Measurements from ENCODE around the gene TRIP11. TPM values are rescaled to one million over a fixed set of nuclear protein-coding genes. Genes with fewer than 3 reads are reported as not detected.

The TRIP11 gene
- total RNA-seq, 1 donor from 2014 or later, result 50.5 TPM

GRCh38 chr14:91964011-91964410 lies 75.8 kb downstream of the TRIP11 start:
- Mint-ChIP-seq H3K4me1 (ENCODE audit: low read depth, unreplicated experiment) (no peaks in the 10 kb centered on the region), H3K9me3 (ENCODE audit: unreplicated experiment) (no peaks in the 10 kb centered on the region), H3K36me3 (ENCODE audit: low read depth, unreplicated experiment) (peaks cover 2% of the 10 kb centered on the region), H3K27me3 (ENCODE audit: low read depth, unreplicated experiment) (no peaks in the 10 kb centered on the region), H3K27ac (ENCODE audit: unreplicated experiment) (no peak overlapping the region), H3K4me3 (ENCODE audit: unreplicated experiment) (no peak overlapping the region)
- Histone ChIP-seq H3K4me2 (ENCODE audit: low read length) (no peak overlapping the region), H3K4me1 (ENCODE audit: insufficient read depth, low read length) (no peaks in the 10 kb centered on the region), H3K9ac (ENCODE audit: low read length) (no peak overlapping the region), H3K36me3 (ENCODE audit: insufficient read depth, low read length) (peaks cover 3% of the 10 kb centered on the region), H3K27me3 (ENCODE audit: insufficient read depth, low read length) (no peaks in the 10 kb centered on the region), H4K20me1 (ENCODE audit: insufficient read depth, low read length) (no peaks in the 10 kb centered on the region), H3K27ac (ENCODE audit: low read depth, low read length) (no peak overlapping the region), H2AFZ (ENCODE audit: low read depth, low read length) (no peak overlapping the region), H3K79me2 (ENCODE audit: insufficient read depth, low read length) (no peaks in the 10 kb centered on the region), H3K4me3 (ENCODE audit: insufficient read depth, low read depth, low read length) (no peak overlapping the region), H3K9me3 (ENCODE audit: insufficient read depth, low read depth, low read length) (no peaks in the 10 kb centered on the region)
- DNase-seq (ENCODE audit: low read depth) (no peak), FAIRE-seq (no peak)
- TF ChIP-seq CTCF (IDR thresholded peaks at IDR 0.05; ENCODE audit: insufficient read depth, low read depth, low read length), result no peak
- TF ChIP-seq EZH2 (IDR thresholded peaks at IDR 0.05; ENCODE audit: insufficient read depth, low read length), result no peak

GRCh38 chr14:91963465-91963864 lies 76.4 kb downstream of the TRIP11 start:
- Histone ChIP-seq H3K9me3 (ENCODE audit: insufficient read depth, low read depth, low read length) (no peaks in the 10 kb centered on the region), H3K9ac (ENCODE audit: low read length) (no peak overlapping the region), H3K27ac (ENCODE audit: low read depth, low read length) (no peak overlapping the region), H4K20me1 (ENCODE audit: insufficient read depth, low read length) (no peaks in the 10 kb centered on the region), H3K79me2 (ENCODE audit: insufficient read depth, low read length) (no peaks in the 10 kb centered on the region), H3K27me3 (ENCODE audit: insufficient read depth, low read length) (no peaks in the 10 kb centered on the region), H3K4me1 (ENCODE audit: insufficient read depth, low read length) (no peaks in the 10 kb centered on the region), H3K4me3 (ENCODE audit: insufficient read depth, low read depth, low read length) (no peak overlapping the region), H3K36me3 (ENCODE audit: insufficient read depth, low read length) (no peaks in the 10 kb centered on the region), H3K4me2 (ENCODE audit: low read length) (no peak overlapping the region), H2AFZ (ENCODE audit: low read depth, low read length) (no peak overlapping the region)
- DNase-seq (ENCODE audit: low read depth) (no peak), FAIRE-seq (no peak)
- TF ChIP-seq EZH2 (IDR thresholded peaks at IDR 0.05; ENCODE audit: insufficient read depth, low read length) (no peak), CTCF (IDR thresholded peaks at IDR 0.05; ENCODE audit: insufficient read depth, low read depth, low read length) (no peak)
- Mint-ChIP-seq H3K27me3 (ENCODE audit: low read depth, unreplicated experiment) (no peaks in the 10 kb centered on the region), H3K9me3 (ENCODE audit: unreplicated experiment) (no peaks in the 10 kb centered on the region), H3K27ac (ENCODE audit: unreplicated experiment) (no peak overlapping the region), H3K4me3 (ENCODE audit: unreplicated experiment) (no peak overlapping the region), H3K36me3 (ENCODE audit: low read depth, unreplicated experiment) (peaks cover under 1% of the 10 kb centered on the region), H3K4me1 (ENCODE audit: low read depth, unreplicated experiment) (no peaks in the 10 kb centered on the region)

GRCh38 chr14:91961297-91962220 lies 78.3 kb downstream of the TRIP11 start:
- Histone ChIP-seq H3K9ac (ENCODE audit: low read length) (no peak overlapping the region), H4K20me1 (ENCODE audit: insufficient read depth, low read length) (no peaks in the 10 kb centered on the region), H2AFZ (ENCODE audit: low read depth, low read length) (no peak overlapping the region), H3K27ac (ENCODE audit: low read depth, low read length) (no peak overlapping the region), H3K27me3 (ENCODE audit: insufficient read depth, low read length) (no peaks in the 10 kb centered on the region), H3K36me3 (ENCODE audit: insufficient read depth, low read length) (no peaks in the 10 kb centered on the region), H3K4me1 (ENCODE audit: insufficient read depth, low read length) (no peaks in the 10 kb centered on the region), H3K4me3 (ENCODE audit: insufficient read depth, low read depth, low read length) (no peak overlapping the region), H3K4me2 (ENCODE audit: low read length) (no peak overlapping the region), H3K9me3 (ENCODE audit: insufficient read depth, low read depth, low read length) (no peaks in the 10 kb centered on the region), H3K79me2 (ENCODE audit: insufficient read depth, low read length) (no peaks in the 10 kb centered on the region)
- H3K4me3 Mint-ChIP-seq (ENCODE audit: unreplicated experiment), result no peak overlapping the region
- H3K4me1 Mint-ChIP-seq (ENCODE audit: low read depth, unreplicated experiment), result no peaks in the 10 kb centered on the region
- no peaks in the 10 kb centered on the region for H3K9me3 Mint-ChIP-seq (ENCODE audit: unreplicated experiment)
- no peak overlapping the region for H3K27ac Mint-ChIP-seq (ENCODE audit: unreplicated experiment)
- H3K36me3 Mint-ChIP-seq (ENCODE audit: low read depth, unreplicated experiment), result no peaks in the 10 kb centered on the region
- FAIRE-seq (no peak), DNase-seq (ENCODE audit: low read depth) (no peak)
- no peaks in the 10 kb centered on the region for H3K27me3 Mint-ChIP-seq (ENCODE audit: low read depth, unreplicated experiment)
- no peak for TF ChIP-seq EZH2 (IDR thresholded peaks at IDR 0.05; ENCODE audit: insufficient read depth, low read length)
- TF ChIP-seq CTCF (IDR thresholded peaks at IDR 0.05; ENCODE audit: insufficient read depth, low read depth, low read length), result no peak

Measured in astrocyte (in vitro differentiated cells and primary cell).